Measurements from ENCODE around the gene SLC25A10. TPM values are rescaled to one million over a fixed set of nuclear protein-coding genes. Genes with fewer than 3 reads are reported as not detected.

Gene SLC25A10
- total RNA-seq, 2 experiments from 2014 or later, result 16.9 to 18.0 TPM

DNA sequence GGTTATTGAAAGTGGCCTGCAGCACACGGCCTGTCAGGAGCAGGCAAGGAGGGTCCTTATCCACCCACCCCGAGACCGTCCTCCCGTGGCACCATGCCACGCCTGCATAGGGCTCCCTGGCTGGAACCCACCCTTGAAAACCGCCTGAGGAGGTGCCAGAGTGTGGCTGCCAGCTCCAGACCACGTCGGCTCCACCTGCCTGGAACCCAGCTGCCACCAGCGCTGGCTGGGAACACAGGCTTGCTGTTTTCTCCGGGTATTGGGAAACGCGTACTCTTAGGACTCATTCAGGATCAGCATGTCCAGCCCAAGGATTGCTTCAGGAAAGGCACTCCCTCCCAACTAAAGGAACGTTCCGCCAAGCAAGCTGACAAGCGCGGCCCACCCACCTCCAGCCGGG, 35.2 kb upstream of the SLC25A10 start:
- Mint-ChIP-seq H3K36me3 (ENCODE audit: low read depth) (peaks cover 3% of the 10 kb centered on the region), H3K27ac (no peak overlapping the region), H3K27me3 (ENCODE audit: low read depth) (no peaks in the 10 kb centered on the region), H3K9me3 (no peaks in the 10 kb centered on the region), H3K4me1 (ENCODE audit: low read depth) (peaks cover 4% of the 10 kb centered on the region), H3K4me3 (no peak overlapping the region)
- no peak for DNase-seq
- CTCF ChIA-PET, result interaction anchor here (1.3 kb wide), 1 partner anchor 25 kb away, joined by 5 read pairs; no protein-coding TSS in a partner anchor
- intact Hi-C loops (cut with micrococcal nuclease), result no loop called here

DNA sequence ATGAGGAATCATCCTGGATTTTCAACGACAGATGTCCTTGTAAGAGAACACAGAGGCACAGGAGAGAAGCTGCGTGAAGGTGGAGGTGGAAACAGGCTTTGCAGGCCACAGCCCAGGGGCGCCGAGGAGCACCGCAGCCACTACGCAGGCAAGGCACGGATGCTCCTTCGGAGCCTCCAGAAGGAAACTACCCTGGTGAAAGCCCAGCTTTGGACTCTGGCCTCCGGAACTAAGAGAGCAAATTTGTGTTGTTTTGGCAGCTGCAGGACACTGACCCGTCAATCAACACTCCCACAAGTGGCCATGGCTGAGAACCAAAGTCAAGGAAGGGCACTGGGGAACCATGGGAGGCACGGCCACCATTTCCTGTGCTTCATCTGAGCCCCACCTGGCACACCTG, 31.9 kb upstream of the SLC25A10 start:
- intact Hi-C loops (cut with micrococcal nuclease), result no loop called here
- CTCF ChIA-PET, result no interaction called here
- DNase-seq, result no peak
- Mint-ChIP-seq H3K4me1 (ENCODE audit: low read depth) (peaks cover 20% of the 10 kb centered on the region), H3K9me3 (no peaks in the 10 kb centered on the region), H3K27ac (no peak overlapping the region), H3K4me3 (no peak overlapping the region), H3K36me3 (ENCODE audit: low read depth) (peaks cover 5% of the 10 kb centered on the region), H3K27me3 (ENCODE audit: low read depth) (no peaks in the 10 kb centered on the region)

GRCh38 chr17:81681672-81682071, 30.4 kb upstream of the SLC25A10 start:
- Mint-ChIP-seq H3K27ac (no peak overlapping the region), H3K4me3 (no peak overlapping the region), H3K27me3 (ENCODE audit: low read depth) (no peaks in the 10 kb centered on the region), H3K4me1 (ENCODE audit: low read depth) (peaks cover 27% of the 10 kb centered on the region), H3K9me3 (no peaks in the 10 kb centered on the region), H3K36me3 (ENCODE audit: low read depth) (peaks cover 8% of the 10 kb centered on the region)
- CTCF ChIA-PET, result interaction anchor here (1.2 kb wide), 1 partner anchor 14 kb away, joined by 3 read pairs; no protein-coding TSS in a partner anchor
- intact Hi-C loops (cut with micrococcal nuclease), result loop anchor here (2.0 kb wide), 2 partner anchors 15 to 151 kb away; partner anchors contain the start of genes CCDC137, MCRIP1 and OXLD1
- no peak for DNase-seq

DNA sequence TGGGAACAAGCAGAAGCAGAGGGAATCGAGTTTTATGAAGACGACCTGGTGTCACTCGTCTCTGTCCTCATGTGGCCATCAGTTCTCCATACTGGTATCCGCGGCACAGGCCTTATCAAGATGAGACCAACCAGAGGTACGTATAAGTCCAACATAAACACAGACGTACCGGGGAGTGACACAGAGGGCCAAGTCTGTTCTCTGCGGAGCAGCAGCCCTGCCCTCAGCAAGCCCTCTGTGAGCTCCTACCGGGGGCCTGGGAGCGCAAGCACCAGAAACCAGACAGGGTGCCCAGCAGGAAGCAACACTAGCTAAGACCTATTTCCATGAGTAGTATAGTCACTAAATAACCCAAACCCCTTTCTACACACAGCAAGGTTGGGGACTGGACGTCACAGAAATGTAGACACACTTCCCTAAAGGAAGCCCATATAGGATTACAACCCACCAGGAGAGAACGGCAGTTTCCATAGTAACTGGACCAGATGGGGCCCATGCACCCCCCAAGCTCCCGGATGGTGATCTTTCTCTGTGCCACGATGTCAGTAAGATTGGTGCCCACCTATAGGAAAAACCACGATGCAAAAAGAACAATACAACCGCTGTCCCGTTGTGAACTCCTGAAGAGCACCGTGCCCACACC, 29.4 kb upstream of the SLC25A10 start:
- H3K27ac Mint-ChIP-seq, result no peak overlapping the region
- peak overlapping the region; percentile 87 for H3K4me3 Mint-ChIP-seq
- no peak for DNase-seq
- H3K27me3 Mint-ChIP-seq (ENCODE audit: low read depth), result no peaks in the 10 kb centered on the region
- intact Hi-C loops (cut with micrococcal nuclease), result loop anchor here (1.0 to 2.0 kb wide), 4 partner anchors 16 to 150 kb away; partner anchors contain the start of genes CCDC137, MCRIP1, MRPL12 and OXLD1
- peaks cover 36% of the 10 kb centered on the region for H3K4me1 Mint-ChIP-seq (ENCODE audit: low read depth)
- H3K36me3 Mint-ChIP-seq (ENCODE audit: low read depth), result peaks cover 15% of the 10 kb centered on the region
- H3K9me3 Mint-ChIP-seq, result no peaks in the 10 kb centered on the region
- CTCF ChIA-PET, result interaction anchor here (0.9 to 1.8 kb wide), 3 partner anchors 10 to 20 kb away, joined by 3 to 5 read pairs (median 3); partner anchors contain the start of gene MRPL12

GRCh38 chr17:81683208-81683583, 28.9 kb upstream of the SLC25A10 start:
- peak overlapping the region; percentile 87 for H3K4me3 Mint-ChIP-seq
- H3K27me3 Mint-ChIP-seq (ENCODE audit: low read depth), result no peaks in the 10 kb centered on the region
- DNase-seq, result no peak
- peaks cover 15% of the 10 kb centered on the region for H3K36me3 Mint-ChIP-seq (ENCODE audit: low read depth)
- no peaks in the 10 kb centered on the region for H3K9me3 Mint-ChIP-seq
- intact Hi-C loops (cut with micrococcal nuclease), result loop anchor here (1.0 to 2.0 kb wide), 4 partner anchors 16 to 150 kb away; partner anchors contain the start of genes CCDC137, MCRIP1, MRPL12 and OXLD1
- peaks cover 37% of the 10 kb centered on the region for H3K4me1 Mint-ChIP-seq (ENCODE audit: low read depth)
- H3K27ac Mint-ChIP-seq, result no peak overlapping the region
- CTCF ChIA-PET, result interaction anchor here (0.9 to 1.8 kb wide), 3 partner anchors 10 to 19 kb away, joined by 3 to 5 read pairs (median 3); partner anchors contain the start of gene MRPL12

DNA sequence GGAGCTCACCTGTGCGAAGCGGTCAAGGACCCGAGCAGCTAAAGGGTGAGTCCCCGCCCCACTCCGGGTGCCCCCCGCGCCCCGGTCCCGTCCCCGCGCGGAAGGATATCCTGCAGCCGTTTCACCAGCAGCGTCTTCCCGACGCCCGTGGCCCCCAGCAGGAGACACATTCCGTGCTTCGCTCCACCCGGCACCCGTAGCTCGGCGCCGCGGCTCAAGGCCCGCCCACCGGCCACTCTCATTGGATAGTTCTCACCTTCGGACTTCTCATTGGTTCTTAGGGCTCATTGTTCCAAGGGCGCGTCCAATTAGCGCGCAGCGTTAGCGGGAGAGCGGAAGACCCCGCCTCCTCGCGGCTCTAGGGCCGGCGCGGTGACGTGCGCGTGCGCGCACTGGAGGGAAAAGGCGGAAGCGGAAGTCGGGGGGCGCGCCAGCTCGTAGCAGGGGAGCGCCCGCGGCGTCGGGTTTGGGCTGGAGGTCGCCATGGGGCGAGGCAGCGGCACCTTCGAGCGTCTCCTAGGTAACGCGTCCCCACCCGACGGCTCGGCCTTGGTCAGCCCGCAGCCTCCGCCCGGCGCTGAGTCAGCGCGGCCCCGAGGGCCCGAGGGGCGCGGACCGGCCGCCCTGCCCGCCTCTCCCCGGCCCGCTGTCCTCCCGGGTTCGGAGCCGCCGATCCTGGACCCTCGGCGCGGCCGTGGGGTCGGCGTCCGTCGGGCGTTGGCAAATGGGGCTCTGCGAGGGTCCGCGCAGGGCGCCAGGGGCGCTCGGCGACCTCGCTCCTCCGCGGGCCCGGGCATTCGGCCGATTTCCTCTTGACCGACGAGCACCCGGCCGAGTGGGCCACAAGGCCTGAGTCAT, 28.3 kb upstream of the SLC25A10 start, which contains the start of the genes ARL16 and HGS:
ARL16 (minus strand) TSS at position 214 of the 858 bp plus-strand sequence; CDS start at position 170, 44 bp downstream.
HGS (plus strand) TSS at position 428 of the 858 bp plus-strand sequence; CDS start at position 484, 56 bp downstream.
- no peaks in the 10 kb centered on the region for H3K27me3 Mint-ChIP-seq (ENCODE audit: low read depth)
- H3K9me3 Mint-ChIP-seq, result no peaks in the 10 kb centered on the region
- H3K4me3 Mint-ChIP-seq, result peak within 1 kb of the TSS; percentile 87
- CTCF ChIA-PET, result interaction anchor here (1.1 to 1.8 kb wide), 3 partner anchors 9 to 19 kb away, joined by 3 to 5 read pairs (median 4); partner anchors contain the start of gene MRPL12
- H3K4me1 Mint-ChIP-seq (ENCODE audit: low read depth), result peaks cover 37% of the 10 kb centered on the region
- H3K27ac Mint-ChIP-seq, result peak within 1 kb of the TSS; percentile 70
- DNase-seq, result peak; percentile 98
- H3K36me3 Mint-ChIP-seq (ENCODE audit: low read depth), result peaks cover 18% of the 10 kb centered on the region
- intact Hi-C loops (cut with micrococcal nuclease), result loop anchor here (1.0 to 2.0 kb wide), 4 partner anchors 17 to 149 kb away; partner anchors contain the start of genes CCDC137, MCRIP1, MRPL12 and OXLD1

GRCh38 chr17:81684442-81684911, 27.6 kb upstream of the SLC25A10 start:
- DNase-seq, result peak; percentile 27
- Mint-ChIP-seq H3K9me3 (no peaks in the 10 kb centered on the region), H3K4me1 (ENCODE audit: low read depth) (peaks cover 40% of the 10 kb centered on the region), H3K4me3 (peak overlapping the region; percentile 82), H3K36me3 (ENCODE audit: low read depth) (peaks cover 23% of the 10 kb centered on the region), H3K27ac (peak overlapping the region; percentile 70), H3K27me3 (ENCODE audit: low read depth) (no peaks in the 10 kb centered on the region)
- intact Hi-C loops (cut with micrococcal nuclease), result no loop called here
- CTCF ChIA-PET, result interaction anchor here (1.3 to 1.7 kb wide), 2 partner anchors 19 to 84 kb away, joined by 4 to 7 read pairs; no protein-coding TSS in a partner anchor

- DNase-seq, result peak; percentile 40
- Mint-ChIP-seq H3K27ac (peak overlapping the region; percentile 70), H3K36me3 (ENCODE audit: low read depth) (peaks cover 27% of the 10 kb centered on the region), H3K27me3 (ENCODE audit: low read depth) (no peaks in the 10 kb centered on the region), H3K4me3 (peak overlapping the region; percentile 82), H3K9me3 (no peaks in the 10 kb centered on the region), H3K4me1 (ENCODE audit: low read depth) (peaks cover 42% of the 10 kb centered on the region)
- intact Hi-C loops (cut with micrococcal nuclease), result no loop called here
- CTCF ChIA-PET, result interaction anchor here (0.6 to 1.7 kb wide), 3 partner anchors 20 to 84 kb away, joined by 3 to 7 read pairs (median 4); no protein-coding TSS in a partner anchor
Measured at GRCh38 chr17:81685108-81685507, 27.0 kb upstream of the SLC25A10 start.

DNA sequence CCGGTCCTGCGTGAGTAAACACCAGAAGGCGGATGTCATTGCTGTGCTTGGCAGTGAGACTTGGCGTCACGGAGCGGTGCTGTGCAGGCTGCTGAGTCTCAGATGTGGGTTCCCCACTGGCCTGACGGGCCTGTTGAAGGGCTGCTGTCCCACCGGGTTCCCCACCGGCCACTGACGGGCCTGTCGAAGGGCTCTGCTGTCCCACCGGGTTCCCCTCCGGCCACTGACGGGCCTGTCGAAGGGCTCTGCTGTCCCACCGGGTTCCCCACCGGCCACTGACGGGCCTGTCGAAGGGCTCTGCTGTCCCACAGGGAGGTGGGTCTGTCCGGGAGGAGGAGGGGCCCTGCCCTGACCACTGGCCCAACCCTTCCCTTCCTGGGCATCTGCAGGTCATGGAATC, 25.5 kb upstream of the SLC25A10 start:
- H3K36me3 Mint-ChIP-seq (ENCODE audit: low read depth), result peaks cover 27% of the 10 kb centered on the region
- intact Hi-C loops (cut with micrococcal nuclease), result no loop called here
- no peak for DNase-seq
- H3K4me3 Mint-ChIP-seq, result no peak overlapping the region
- H3K27me3 Mint-ChIP-seq (ENCODE audit: low read depth), result no peaks in the 10 kb centered on the region
- H3K4me1 Mint-ChIP-seq (ENCODE audit: low read depth), result peaks cover 42% of the 10 kb centered on the region
- H3K27ac Mint-ChIP-seq, result no peak overlapping the region
- CTCF ChIA-PET, result no interaction called here
- H3K9me3 Mint-ChIP-seq, result no peaks in the 10 kb centered on the region

DNA sequence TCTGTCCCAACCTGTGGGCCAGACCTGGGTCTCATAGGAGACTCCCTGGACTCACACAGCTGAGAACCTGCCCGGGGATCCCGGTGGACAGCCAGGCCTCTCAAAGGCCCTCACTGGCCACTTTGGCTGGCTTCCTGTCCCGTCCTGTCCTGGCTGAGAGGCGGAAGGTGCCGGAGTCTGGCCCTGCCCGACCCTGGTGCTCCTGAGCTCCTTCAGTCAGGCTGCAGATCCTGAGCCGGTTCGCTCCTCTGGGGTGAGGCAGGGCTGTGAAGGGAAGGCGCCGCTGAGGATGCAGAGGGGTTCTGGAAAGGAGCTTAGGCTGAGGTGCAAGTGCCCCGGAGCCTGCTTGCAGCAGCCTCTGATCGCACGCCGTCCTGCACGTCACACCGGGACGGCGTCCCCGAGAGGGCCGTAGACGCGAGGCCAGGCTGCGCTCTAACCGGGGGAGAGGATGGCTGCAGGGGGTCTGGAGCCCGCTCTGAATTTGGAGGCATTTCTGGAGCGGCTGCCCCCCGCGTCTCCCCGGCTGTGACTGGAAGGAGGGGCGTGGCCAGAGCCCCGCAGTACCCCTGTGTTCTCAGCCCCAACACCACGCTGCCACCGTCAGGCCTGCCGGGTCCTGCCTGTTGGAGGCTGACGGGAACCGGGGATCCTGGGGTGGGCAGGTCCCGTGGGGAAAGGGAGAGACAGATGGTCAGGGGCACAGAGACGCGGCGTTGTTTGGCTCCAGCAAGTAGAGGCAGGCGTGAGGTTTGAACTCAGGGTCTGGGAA, 24.1 kb upstream of the SLC25A10 start:
- CTCF ChIA-PET, result no interaction called here
- intact Hi-C loops (cut with micrococcal nuclease), result no loop called here
- Mint-ChIP-seq H3K9me3 (no peaks in the 10 kb centered on the region), H3K4me1 (ENCODE audit: low read depth) (peaks cover 36% of the 10 kb centered on the region), H3K36me3 (ENCODE audit: low read depth) (peaks cover 31% of the 10 kb centered on the region), H3K27ac (no peak overlapping the region), H3K4me3 (no peak overlapping the region), H3K27me3 (ENCODE audit: low read depth) (no peaks in the 10 kb centered on the region)
- no peak for DNase-seq

DNA sequence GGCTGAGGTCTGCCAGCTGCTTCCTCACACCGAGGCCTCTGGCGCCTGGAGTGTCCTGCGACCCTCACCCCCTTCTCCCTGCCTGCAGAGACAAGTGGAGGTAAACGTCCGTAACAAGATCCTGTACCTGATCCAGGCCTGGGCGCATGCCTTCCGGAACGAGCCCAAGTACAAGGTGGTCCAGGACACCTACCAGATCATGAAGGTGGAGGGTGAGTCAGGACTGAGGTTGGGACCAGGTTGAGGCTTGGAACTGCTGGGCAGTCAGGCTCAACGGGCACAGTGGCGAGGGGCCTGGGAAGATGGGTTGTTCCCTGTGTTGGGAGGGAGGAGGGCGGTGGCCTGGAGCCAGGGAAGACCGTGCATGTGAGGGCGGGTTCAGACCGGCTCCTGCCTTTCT, 23.5 kb upstream of the SLC25A10 start:
- CTCF ChIA-PET, result no interaction called here
- H3K4me1 Mint-ChIP-seq (ENCODE audit: low read depth), result peaks cover 35% of the 10 kb centered on the region
- DNase-seq, result no peak
- no peaks in the 10 kb centered on the region for H3K27me3 Mint-ChIP-seq (ENCODE audit: low read depth)
- intact Hi-C loops (cut with micrococcal nuclease), result no loop called here
- peaks cover 31% of the 10 kb centered on the region for H3K36me3 Mint-ChIP-seq (ENCODE audit: low read depth)
- no peaks in the 10 kb centered on the region for H3K9me3 Mint-ChIP-seq
- no peak overlapping the region for H3K4me3 Mint-ChIP-seq
- H3K27ac Mint-ChIP-seq, result no peak overlapping the region
